GM21825 (cell line): ENCODE results near the gene TFB2M.

Experiments
- ATAC-seq: cut with Tn5 transposase; IDR thresholded peaks from one replicate; pipeline ENCODE4 v1.9.1; 2021; ENCODE audit warnings: mild to moderate bottlenecking, moderate library complexity; ENCODE audit not compliant: unreplicated experiment

Gene TFB2M

GRCh38 chr1:246558041-246558440 lies 8.0 kb downstream of the TFB2M start:
- ATAC-seq: no peak

DNA sequence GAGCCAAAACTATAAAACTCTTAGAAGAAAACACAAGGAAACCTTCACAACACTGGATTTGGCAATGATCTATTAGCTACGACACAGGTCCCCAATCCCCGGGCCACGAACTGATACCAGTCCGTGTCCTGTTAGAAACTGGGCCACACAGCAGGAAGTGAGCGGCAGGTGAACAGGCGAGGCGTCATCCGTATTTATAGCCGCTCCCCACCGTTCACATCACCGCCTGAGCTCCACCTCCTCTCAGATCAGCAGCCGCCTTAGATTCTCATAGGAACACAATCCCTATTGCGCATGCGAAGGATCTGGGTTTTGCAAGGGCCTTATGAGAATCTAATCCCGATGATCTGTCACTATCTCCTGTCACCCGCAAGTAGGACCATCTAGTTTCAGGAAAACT lies 11.9 kb downstream of the TFB2M start:
- ATAC-seq: no peak

DNA sequence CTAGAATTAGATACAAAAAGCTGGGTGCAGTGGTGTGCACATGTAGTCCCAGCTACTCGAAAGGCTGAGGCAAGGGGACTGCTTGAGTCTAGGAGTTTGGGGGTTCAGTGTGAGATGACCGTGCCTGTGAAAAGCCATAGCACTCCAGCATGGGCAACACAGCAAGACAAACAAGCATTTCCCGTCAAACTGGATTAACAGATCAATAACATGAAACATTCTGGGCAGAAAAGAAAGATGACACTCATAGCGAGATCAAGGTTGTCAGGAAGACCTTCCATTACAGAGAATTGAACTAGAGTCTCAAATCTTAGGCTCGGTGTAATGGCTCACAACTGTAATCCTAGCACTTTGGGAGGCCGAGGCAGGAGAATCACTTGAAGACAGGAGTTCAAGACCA lies 14.0 kb downstream of the TFB2M start:
- no peak for ATAC-seq

GRCh38 chr1:246550402-246550801 lies 15.7 kb downstream of the TFB2M start:
- ATAC-seq: no peak

DNA sequence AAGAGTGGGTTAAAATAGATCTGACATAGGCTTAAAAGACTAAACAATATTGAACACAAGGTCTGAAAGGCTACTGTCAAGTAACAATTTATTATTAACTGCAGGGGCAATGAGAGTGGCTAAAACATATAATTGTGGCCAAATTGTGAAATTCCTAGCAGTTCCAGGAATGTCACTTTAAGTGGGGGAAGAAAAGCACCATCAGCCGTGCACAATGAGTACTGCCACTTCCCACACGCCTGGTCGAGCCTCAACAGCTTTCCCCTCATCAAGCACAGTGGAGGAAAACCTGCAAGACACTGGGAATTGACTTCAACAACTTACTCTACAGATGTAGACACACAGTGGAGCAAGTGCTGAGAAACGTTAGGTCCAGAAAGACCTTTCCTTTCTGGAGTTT lies 16.4 kb downstream of the TFB2M start:
- ATAC-seq: no peak

- no peak for ATAC-seq
These were observed 22.1 kb downstream of the TFB2M start for GRCh38 chr1:246544001-246544400.

GRCh38 chr1:246540738-246541491 lies 25.1 kb downstream of the TFB2M start:
- ATAC-seq: no peak

DNA sequence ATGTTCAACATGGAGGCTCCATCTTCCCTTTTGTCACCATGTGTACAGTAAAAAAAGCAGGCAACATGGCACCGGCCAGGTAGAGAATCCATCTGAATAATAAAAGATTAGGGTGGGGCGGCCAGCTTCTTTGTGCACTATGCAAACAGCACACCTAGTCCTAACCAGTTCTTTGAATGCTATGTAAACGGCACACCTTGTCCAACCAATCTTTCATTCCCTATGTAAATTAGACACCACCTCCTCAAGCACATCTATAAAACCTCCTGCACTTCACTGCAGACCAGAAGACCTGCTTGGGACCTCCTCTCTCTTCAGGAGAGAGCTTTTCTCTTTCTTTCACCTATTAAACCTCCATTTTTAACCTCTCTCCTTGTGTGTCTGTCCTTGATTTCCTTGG lies 28.2 kb downstream of the TFB2M start:
- no peak for ATAC-seq

- no peak for ATAC-seq
These were observed 28.6 kb downstream of the TFB2M start for GRCh38 chr1:246537441-246537840.

- no peak for ATAC-seq
These were observed 31.9 kb downstream of the TFB2M start for GRCh38 chr1:246534114-246534513.

GRCh38 chr1:246533371-246533905 lies 32.6 kb downstream of the TFB2M start:
- no peak for ATAC-seq

DNA sequence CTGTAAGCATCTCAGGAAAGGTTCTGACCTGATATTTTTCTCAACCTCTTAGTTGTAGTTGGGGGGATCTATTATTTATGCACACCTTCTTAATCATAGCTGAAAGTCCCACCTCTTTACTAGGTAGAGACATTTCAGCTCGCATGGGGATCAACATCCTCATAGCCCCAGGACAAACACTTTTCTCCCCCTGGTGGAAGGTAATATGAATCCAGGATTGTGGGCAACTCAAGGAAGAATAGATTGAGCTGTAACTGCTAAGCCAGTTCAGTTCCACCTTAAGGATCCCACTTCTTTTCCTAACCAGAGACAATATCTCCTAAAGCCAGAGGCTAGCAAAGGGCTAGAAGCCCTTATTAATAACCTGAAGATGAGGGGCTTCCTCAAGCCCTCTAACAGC lies 33.5 kb downstream of the TFB2M start:
- ATAC-seq: no peak

GRCh38 chr1:246530482-246530881 lies 35.6 kb downstream of the TFB2M start:
- ATAC-seq: no peak

DNA sequence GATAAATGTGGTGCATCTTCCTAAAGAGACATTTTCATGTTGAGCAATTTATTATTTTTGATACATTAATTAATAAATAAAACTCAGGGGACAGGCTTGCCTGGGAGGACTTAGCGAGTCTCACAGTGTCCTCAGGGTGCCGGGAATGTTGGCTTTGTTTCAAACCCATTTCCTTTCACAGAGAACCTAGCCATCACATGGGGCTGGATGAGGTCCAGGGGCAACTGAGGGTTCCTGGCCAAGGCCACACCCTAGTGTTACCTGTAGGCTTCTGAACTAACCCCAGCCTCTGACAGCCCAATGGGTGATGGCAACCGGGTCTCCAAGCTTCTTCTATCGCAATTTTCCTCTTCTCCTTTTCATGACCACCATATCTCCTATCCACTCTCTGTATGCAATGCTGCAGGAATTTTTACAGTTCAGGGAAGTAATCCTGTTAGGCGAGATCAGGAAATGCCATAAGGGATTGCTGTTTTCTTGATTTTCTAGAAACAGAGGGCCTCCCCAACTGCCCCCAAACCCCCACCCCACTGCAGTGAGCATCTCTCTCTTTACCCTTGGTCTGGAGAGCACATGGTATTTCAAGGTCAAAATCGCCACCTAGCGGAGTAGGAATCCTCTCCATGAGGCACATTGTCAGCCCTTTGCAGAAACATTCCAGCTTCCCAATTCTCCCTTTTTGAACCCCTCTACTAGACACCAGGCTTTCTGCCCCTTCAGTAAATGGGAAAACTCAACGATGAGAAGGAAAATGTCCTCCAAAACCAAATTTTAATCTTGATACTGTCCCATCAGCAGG lies 36.9 kb downstream of the TFB2M start:
- no peak for ATAC-seq

GRCh38 chr1:246527402-246528088 lies 38.5 kb downstream of the TFB2M start:
- ATAC-seq: no peak

- ATAC-seq: no peak
These were observed 39.1 kb downstream of the TFB2M start for GRCh38 chr1:246526915-246527314.

DNA sequence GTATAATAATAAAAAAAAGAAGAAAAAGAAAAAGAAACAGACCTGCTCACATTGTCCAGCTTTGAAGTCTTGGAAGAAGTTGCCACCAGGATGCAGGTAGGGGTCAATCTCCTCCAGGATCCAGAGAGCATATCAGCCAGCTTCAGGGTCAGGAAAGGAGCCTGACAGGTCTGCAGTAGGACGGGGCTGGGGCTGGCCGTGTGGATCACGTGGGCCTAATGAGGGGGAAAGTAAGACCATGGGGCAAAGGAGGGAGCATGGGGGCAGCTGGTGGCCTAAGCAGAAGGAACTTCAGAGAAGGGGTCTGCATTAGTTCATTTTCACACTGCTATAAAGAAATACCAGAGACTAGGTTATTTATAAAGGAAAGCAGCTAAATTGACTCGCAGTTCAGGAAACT lies 39.7 kb downstream of the TFB2M start:
- ATAC-seq: no peak

DNA sequence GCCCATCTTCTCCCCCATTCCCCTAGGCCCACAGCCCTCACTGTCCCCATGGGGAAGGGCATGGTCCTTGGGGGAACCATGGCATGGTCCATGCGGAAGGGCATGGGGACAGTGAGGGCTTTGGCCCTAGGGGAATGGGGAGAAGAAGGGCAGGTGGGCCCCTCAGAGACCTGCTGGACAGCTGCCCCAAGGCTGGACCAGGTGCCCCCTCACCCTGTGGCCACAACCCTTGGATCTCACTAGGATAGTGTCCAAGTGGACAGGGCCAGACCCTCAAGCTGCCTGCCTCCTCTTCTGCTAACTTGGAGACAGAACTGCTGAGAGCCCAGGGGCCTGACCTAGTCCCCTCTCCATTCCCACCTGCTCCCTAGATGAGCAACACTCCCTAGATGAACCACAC lies 46.5 kb downstream of the TFB2M start:
- ATAC-seq: no peak

DNA sequence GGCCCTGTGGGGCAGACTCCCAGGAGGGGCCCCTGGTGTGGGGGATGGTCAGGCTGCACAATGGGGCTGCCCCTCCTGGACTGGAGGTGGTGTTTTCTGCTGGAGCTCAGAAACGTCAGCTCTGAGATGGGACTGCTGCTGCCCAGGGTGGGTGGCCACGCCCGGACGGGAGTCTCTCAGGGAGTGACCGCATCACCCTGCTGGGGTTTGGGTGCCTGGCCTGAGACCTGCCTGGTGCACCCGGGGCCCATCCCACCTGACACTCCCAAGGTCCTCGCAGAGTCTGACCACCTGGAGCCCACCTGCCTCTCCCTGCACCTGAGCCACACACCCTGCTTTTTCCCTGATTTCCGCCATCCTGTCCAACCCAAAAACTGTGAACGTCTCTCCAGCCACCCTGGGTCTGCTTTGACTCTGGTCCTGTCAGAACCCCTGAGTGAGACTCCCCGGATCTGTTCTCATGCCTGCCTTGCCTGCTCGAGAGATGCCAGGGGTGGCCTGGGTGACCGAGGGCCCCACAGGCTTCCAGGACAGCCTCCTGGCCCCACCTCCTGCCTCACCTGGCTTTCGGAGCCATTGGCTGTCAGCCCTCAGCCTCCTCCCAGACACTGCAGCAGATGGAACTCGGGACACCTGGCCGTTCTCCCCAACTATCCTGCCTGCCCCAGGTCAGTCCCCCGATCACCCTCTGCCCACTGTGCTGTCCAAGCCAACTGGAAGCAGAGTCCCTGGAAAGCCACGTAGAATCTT lies 47.4 kb downstream of the TFB2M start:
- ATAC-seq: no peak

DNA sequence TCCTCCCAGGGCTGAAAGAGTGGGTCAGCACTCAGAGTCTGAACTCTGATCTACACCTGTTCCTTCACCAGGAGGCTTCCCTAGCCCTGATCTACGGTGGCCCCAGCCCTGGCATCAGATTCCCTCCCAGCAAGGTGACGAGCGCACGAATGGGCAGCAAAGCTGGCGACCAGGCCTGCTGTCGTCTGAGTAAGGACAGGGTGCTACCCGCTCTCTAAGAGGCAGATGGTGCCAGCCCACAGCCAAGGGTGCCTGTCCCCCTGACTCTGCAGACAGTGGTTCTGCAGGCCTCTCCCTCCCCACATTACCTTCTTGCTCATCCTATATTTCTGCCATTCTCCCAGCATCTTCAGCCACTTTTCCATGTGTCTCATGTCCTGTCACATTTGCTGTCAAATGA lies 48.7 kb downstream of the TFB2M start:
- no peak for ATAC-seq

GRCh38 chr1:246516126-246516525 lies 49.9 kb downstream of the TFB2M start:
- ATAC-seq: no peak
